IPS-15b (cell line): ENCODE results near the gene LSP1.

ENCODE experiments used
- H3K27me3 ChIP-seq: one replicate; pipeline ENCODE4 v1.6.1; 2013; ENCODE audit warnings: low read length; ENCODE audit not compliant: control insufficient read depth, insufficient read depth
- H3K36me3 ChIP-seq: one replicate; pipeline ENCODE4 v1.6.1; 2013; ENCODE audit warnings: low read length; ENCODE audit not compliant: control insufficient read depth, insufficient read depth
- H3K4me1 ChIP-seq: one replicate; pipeline ENCODE4 v1.6.1; 2013; ENCODE audit warnings: mild to moderate bottlenecking, low read length; ENCODE audit not compliant: control insufficient read depth, insufficient read depth
- H3K4me3 ChIP-seq: one replicate; pipeline ENCODE4 v1.5.1; 2013; ENCODE audit warnings: low read depth, low read length
- H3K9ac ChIP-seq: one replicate; pipeline ENCODE4 v1.6.1; 2013; ENCODE audit warnings: low read depth, mild to moderate bottlenecking, low read length
- H3K9me3 ChIP-seq: one replicate; pipeline ENCODE4 v1.6.1; 2013; ENCODE audit warnings: mild to moderate bottlenecking, low read length; ENCODE audit not compliant: control insufficient read depth, insufficient read depth

LSP1 gene

DNA sequence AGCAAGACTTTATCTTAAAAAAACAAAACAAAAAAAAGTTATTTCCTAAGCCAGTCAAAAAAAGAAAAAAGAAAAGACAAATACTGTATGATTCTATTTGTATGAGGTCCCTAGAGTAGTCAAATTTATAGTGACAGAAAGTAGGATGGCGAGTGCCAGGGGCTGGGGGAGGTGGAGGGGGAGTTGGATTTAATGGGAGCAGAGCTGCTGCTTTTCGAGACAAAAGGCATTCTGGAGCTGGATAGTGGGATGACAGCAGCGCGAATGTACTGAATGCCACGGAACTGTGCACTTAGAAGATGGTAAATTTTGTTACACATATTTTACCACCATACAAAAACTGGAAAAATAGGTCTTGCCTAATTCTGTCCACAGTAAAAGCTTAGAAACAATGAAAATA lies 35.9 kb upstream of the LSP1 start:
- H3K9ac ChIP-seq: no peak overlapping the region
- H3K9me3 ChIP-seq: no peaks in the 10 kb centered on the region
- H3K4me3 ChIP-seq: no peak overlapping the region
- no peaks in the 10 kb centered on the region for H3K36me3 ChIP-seq
- H3K27me3 ChIP-seq: no peaks in the 10 kb centered on the region
- H3K4me1 ChIP-seq: no peaks in the 10 kb centered on the region

DNA sequence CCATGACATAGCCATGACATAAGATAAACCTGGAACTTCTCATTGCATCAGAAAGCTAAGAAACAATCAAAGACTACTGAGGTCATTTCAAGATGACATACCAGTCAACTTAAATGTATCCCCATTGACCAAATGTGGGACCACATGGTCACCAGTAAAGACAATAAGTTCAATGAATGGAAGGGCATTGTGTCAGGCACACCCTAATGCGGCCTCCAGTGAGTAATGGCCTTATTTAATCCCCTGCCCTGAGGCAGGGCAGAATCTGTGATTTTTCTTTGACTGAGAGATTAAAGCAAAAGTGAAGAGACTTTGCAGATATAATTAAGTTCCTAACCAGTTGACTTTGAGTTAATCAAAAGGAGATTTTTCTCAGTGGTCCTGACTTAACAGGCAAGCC lies 35.4 kb upstream of the LSP1 start:
- Histone ChIP-seq H3K4me3 (no peak overlapping the region), H3K4me1 (no peaks in the 10 kb centered on the region), H3K9ac (no peak overlapping the region), H3K36me3 (no peaks in the 10 kb centered on the region), H3K9me3 (no peaks in the 10 kb centered on the region), H3K27me3 (no peaks in the 10 kb centered on the region)

DNA sequence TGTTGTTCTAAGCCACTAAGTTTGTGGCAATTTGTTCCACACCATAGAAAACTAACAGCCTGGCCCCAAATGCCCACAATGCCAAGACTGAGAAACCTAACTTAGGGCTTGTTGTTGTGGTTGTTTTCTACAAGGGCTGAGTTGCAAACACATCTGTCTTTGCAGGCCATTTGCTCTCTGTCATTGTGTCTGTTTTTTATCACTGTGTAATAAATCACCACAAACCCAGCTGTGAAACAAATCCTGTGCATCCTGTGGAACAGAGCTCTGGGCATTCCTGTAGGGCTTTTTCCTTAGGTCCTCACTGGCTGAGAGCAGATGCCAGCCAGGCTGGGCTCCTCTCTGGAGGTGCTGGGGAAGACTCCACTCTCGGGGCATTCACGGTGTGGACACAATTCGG lies 33.8 kb upstream of the LSP1 start:
- Histone ChIP-seq H3K9ac (no peak overlapping the region), H3K36me3 (no peaks in the 10 kb centered on the region), H3K4me1 (no peaks in the 10 kb centered on the region), H3K27me3 (no peaks in the 10 kb centered on the region), H3K9me3 (no peaks in the 10 kb centered on the region), H3K4me3 (no peak overlapping the region)

DNA sequence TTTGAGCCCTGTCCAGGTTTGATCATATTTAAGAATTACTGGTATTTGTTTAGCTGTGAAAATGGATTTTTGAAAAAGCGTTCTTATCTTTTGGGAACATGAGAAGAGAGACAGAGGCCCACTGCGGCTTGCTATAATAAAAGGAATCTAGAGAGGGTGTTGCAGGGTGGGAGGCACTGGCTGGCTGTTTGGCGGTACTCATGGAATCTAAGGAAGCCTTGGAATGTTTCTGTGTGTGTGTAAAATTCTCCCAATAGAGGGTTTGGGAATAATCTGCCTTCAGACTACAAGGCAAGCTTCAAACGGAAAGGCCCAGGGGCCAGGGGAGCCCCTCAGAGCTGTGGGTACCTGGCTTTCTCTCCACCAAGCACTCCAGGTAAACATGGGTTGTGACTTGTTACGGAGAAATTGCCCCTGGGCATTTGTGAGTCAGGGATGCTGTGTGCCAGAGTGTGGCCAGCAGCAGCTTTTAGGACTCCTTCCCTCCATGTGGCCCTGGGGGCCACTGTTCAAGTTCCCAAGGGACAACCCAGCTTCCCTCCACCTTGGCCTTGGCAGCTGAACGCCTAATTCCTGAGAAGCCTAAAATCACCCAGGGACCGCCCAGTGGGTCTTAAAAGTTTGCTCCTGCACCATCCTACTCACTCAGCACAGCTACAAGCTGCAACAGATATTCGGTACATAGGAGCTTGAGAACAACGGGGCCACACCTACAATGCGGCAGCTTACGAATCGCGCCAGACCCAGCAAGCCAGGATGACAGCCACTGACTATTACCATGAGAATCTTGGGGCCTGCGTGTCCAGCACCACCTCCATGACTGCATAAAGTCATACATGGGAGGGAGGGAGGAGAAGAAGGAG lies 32.2 kb upstream of the LSP1 start:
- H3K27me3 ChIP-seq: no peaks in the 10 kb centered on the region
- no peak overlapping the region for H3K4me3 ChIP-seq
- H3K36me3 ChIP-seq: no peaks in the 10 kb centered on the region

DNA sequence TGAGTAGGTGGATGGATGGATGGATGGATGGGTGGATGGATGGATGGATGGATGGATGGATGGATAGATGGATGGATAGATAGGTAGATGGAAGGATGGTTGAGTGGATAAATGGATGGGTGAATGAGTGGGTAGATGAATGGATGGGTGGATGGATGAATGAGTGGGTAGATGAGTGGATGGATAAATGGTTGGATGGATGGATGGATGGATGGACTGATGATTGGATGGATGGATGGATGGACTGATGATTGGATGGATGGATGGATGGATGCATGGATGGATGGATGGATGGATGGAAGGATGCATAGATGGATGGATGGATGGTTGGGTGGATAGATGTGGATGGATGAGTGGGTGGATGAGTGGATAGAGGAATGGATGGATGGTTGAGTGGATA lies 31.3 kb upstream of the LSP1 start:
- no peak overlapping the region for H3K4me3 ChIP-seq
- no peaks in the 10 kb centered on the region for H3K27me3 ChIP-seq
- no peaks in the 10 kb centered on the region for H3K36me3 ChIP-seq
- H3K9ac ChIP-seq: no peak overlapping the region
- H3K4me1 ChIP-seq: no peaks in the 10 kb centered on the region
- no peaks in the 10 kb centered on the region for H3K9me3 ChIP-seq

More for the DNA sequence above, 32.2 kb upstream of the LSP1 start:
- no peaks in the 10 kb centered on the region for H3K4me1 ChIP-seq
- no peaks in the 10 kb centered on the region for H3K9me3 ChIP-seq
- H3K9ac ChIP-seq: no peak overlapping the region

DNA sequence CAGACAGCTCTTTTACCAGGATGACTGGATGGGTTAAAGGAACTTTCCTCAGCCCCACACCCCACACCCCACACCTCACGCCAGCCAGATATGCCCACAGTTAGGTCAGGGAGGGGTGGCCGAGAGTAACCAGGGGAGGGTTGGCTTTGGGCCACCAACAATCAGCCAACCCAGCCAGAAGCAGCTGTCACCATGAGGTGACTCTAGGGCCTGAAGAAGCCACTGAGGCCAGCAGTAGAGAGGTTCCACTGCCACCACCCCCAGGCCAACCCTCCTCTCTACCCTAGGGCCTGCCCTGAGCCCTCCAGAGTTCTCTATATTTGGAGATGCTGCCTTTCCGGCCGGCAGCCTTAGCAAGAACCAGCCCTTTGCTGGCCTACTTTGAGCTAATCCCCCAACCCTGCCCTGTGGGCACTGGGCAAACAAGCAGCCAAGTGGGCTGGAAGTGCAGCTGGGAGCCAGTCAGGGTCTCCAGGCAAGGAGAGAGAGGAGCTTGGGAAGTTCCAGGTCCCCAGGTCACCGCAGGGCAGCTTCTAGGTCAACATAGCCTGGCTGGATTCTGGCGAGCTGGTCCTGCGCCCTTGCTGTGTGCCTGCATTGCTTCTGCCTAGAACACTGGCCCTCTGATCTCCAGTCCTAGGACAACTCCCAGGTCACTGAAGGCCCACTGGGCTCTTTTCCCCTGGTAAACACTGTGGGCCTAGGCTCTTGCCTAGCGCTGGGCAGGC lies 30.1 kb upstream of the LSP1 start:
- Histone ChIP-seq H3K9me3 (no peaks in the 10 kb centered on the region), H3K4me3 (no peak overlapping the region), H3K9ac (no peak overlapping the region), H3K4me1 (no peaks in the 10 kb centered on the region), H3K27me3 (no peaks in the 10 kb centered on the region), H3K36me3 (no peaks in the 10 kb centered on the region)

DNA sequence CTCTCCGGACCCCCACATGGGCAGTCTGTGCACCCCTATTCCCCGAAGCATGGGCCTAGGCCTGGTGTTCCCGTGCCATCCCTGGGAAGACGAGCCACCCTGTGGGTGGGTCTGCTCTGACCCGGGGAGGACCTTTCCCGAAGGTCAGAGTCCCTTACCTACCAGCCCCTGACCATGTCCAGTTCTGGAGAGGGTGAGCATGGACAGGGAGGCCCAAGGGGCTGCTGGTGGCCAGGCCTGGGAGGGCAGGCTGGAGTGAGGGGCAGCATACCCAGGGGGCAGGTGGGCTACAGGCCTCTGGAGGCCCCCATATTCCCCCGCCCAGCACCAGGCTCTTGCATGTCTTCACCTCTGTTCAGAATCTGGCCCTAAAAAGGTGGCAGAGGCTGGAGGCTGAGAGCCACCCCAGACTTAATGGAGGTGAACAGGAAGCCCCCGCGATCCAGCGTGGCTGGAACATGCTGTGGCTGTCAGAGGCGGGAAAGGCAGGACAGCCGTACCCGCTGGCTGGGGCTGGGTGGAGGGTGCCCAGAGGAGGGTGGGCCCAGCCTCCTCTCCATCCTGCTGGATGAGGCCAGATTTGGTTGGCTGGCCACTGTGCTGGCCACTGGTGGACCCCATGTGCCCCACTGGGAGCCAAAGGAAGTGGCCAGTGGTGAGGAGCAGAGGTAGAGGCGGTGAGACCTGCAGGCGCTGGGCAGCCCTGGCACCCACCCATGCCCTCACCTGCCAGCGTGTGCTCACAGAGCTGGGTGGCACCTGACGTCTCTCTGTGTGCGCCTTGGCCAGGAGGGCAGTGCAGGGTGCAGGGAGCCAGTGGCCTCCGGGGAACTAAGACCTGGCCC lies 29.3 kb upstream of the LSP1 start:
- Histone ChIP-seq H3K9ac (no peak overlapping the region), H3K4me1 (no peaks in the 10 kb centered on the region), H3K4me3 (no peak overlapping the region), H3K36me3 (no peaks in the 10 kb centered on the region), H3K27me3 (no peaks in the 10 kb centered on the region), H3K9me3 (no peaks in the 10 kb centered on the region)

DNA sequence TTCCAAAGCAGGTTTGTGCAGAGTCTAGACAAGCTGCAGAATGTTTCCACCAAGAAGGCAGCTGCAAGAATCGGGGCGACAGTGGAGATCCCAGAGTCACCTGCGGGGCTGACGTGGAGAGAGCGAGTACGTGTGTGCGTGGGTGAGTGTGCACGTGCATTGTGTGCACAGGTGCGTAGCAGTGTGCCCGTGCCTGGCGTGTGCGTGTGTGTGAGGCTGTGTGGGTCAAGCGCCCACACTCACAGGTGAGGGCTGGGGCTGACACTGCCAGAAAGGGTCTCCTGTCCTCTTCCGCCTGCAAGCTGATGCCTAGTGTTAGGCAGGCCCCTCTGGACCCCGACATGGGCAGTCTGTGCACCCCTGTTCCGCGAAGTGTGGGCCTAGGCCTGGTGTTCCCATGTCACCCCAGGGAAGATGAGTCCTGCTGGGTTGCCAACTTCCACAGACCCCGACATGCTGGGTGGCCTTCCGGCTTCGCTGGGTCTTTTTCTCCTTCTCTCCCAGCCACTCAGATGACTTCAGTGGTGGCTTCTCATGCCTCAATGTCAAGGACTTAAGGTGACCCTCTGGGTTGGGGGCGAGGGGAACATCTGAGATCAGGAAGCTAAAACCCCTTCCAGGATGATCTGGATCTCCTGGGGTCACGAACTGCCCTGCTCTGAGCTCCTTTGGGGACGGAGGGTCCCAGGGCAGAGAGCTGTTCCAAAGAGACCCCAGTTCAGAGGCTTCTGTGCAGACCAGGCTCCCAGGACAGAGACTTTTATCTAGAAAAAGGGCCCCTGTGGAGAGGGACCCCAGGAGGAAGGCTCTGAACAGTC lies 28.5 kb upstream of the LSP1 start:
- no peak overlapping the region for H3K9ac ChIP-seq
- no peaks in the 10 kb centered on the region for H3K36me3 ChIP-seq
- H3K4me3 ChIP-seq: no peak overlapping the region
- H3K9me3 ChIP-seq: no peaks in the 10 kb centered on the region
- no peaks in the 10 kb centered on the region for H3K27me3 ChIP-seq
- H3K4me1 ChIP-seq: no peaks in the 10 kb centered on the region

DNA sequence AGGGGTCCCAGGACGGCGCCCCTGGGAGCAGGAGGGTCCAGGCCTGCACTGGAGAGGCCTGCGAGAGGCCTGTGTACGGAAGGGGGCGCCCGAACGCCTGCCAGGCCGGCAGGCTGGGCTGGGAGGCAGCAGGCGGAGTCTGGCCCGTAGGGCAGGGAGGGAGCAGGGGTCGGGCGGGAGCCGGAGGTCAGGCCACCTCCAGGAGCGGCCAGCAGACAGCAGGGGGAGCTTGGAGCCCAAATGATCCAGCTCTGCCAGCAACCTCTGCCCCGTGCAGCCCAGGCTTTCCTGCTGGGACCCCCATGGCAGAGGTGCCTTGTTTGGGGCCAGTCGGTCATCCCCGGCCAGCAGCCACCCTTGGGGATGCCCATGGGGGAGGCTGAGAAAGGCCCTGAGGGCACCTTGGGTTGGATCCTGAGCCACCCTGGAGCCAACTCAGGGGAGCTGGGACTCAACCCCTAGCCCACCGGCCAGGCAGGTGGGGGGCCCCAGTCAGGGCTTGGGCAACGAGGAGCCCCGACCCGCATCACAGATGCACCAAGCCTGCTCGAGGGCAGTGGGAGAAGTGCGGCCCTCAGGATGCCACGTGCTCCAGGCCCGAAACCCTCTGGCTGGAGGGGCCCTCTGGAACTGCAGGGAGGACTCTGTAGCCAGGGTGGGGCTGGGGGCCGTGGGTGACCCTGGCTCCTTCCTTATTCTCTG lies 27.7 kb upstream of the LSP1 start:
- Histone ChIP-seq H3K9ac (no peak overlapping the region), H3K4me3 (no peak overlapping the region), H3K4me1 (no peaks in the 10 kb centered on the region), H3K36me3 (no peaks in the 10 kb centered on the region), H3K9me3 (no peaks in the 10 kb centered on the region), H3K27me3 (no peaks in the 10 kb centered on the region)

DNA sequence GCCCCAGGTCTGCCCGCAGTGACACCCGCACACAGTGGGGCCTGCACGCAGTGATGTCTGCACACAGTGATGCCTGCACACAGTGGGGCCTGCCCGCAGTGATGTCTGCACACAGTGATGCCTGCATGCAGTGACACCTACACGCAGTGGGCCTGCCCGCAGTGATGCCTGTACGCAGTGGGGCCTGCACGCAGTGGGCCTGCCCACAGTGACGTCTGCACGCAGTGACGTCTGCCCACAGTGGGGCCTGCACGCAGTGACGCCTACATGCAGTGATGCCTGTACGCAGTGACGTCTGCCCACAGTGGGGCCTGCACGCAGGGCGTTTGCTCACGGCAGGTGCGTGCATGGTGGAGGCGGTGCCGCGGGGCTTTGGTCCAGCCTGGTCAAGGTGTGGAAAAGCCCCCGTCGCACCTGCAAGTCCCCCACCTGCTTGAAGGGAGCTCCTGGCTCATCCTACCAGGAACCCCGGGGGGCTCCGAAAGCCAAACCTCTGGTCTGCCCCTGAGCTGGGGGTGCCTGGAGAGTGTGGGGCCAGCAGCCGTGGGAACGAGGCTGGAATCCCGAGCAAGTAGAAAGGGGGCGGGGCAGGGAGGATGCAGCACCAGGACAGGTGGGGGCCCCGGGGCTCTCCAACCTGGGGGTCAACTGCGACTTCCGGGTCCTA lies 27.0 kb upstream of the LSP1 start:
- no peak overlapping the region for H3K4me3 ChIP-seq
- no peaks in the 10 kb centered on the region for H3K9me3 ChIP-seq
- H3K9ac ChIP-seq: no peak overlapping the region
- H3K4me1 ChIP-seq: no peaks in the 10 kb centered on the region
- no peaks in the 10 kb centered on the region for H3K36me3 ChIP-seq
- no peaks in the 10 kb centered on the region for H3K27me3 ChIP-seq
